Keratinocyte (primary cell): Measurements from ENCODE around the gene TEX22. TPM values are rescaled to one million over a fixed set of nuclear protein-coding genes. Genes with fewer than 3 reads are reported as not detected.

Experiments
- DNase-seq: peaks from one replicate; pipeline ENCODE4 v3.0.0-alpha.2; 2011; ENCODE audit warnings: low read depth, missing footprints, low spot score
- FAIRE-seq: peaks from 2 replicates; lab custom pipeline; 2011; peaks lifted over from hg19 to GRCh38; lab: Jason Lieb, UNC
- H2AFZ ChIP-seq: 2 replicates; pipeline ENCODE4 v1.6.0; 2012; ENCODE audit warnings: low read length, control low read depth, inconsistent platforms; ENCODE audit not compliant: control insufficient read depth
- H3K27ac ChIP-seq: 2 replicates; pipeline ENCODE4 v1.5.1; 2011; ENCODE audit warnings: low read length; ENCODE audit not compliant: control insufficient read depth, insufficient read depth
- H3K27me3 ChIP-seq: 3 replicates; pipeline ENCODE4 v1.6.0; 2011; ENCODE audit warnings: low read length; ENCODE audit not compliant: control insufficient read depth, insufficient read depth; ENCODE audit errors: extremely low read depth
- H3K36me3 ChIP-seq, 2 experiments: 2 replicates in 1 of 2; 3 replicates in 1 of 2; pipeline ENCODE4 v1.5.1; 2011; ENCODE audit warnings: low read length in 2 of 2, mild to moderate bottlenecking in 1 of 2; ENCODE audit not compliant: control insufficient read depth in 2 of 2, insufficient read depth in 2 of 2; ENCODE audit errors: extremely low read depth in 1 of 2
- H3K4me1 ChIP-seq: 3 replicates; pipeline ENCODE4 v1.5.1; 2011; ENCODE audit warnings: low read length; ENCODE audit not compliant: control insufficient read depth, insufficient read depth; ENCODE audit errors: extremely low read depth
- H3K4me2 ChIP-seq: 3 replicates; pipeline ENCODE4 v1.6.0; 2011; ENCODE audit warnings: low read depth, low read length; ENCODE audit not compliant: control insufficient read depth, insufficient read depth; ENCODE audit errors: extremely low read depth
- H3K4me3 ChIP-seq, 3 experiments: fragments of 200-600 bp in 1 of 3; sonication (generic) in 1 of 3; 2 replicates in 2 of 3; 3 replicates in 1 of 3; pipeline ENCODE4 v1.5.1; 2011 to 2016; ENCODE audit warnings: low read length in 3 of 3, mild to moderate bottlenecking in 3 of 3, control low read depth in 2 of 3, inconsistent platforms in 1 of 3, low read depth in 1 of 3, mixed read lengths in 1 of 3, mixed run types in 1 of 3, moderate library complexity in 1 of 3; ENCODE audit not compliant: control insufficient read depth in 2 of 3, insufficient read depth in 2 of 3; ENCODE audit errors: extremely low read depth in 1 of 3
- H3K79me2 ChIP-seq: 2 replicates; pipeline ENCODE4 v1.6.0; 2012; ENCODE audit warnings: low read length; ENCODE audit not compliant: control insufficient read depth, insufficient read depth
- H3K9ac ChIP-seq: 3 replicates; pipeline ENCODE4 v1.6.0; 2011; ENCODE audit warnings: low read length; ENCODE audit not compliant: control insufficient read depth, insufficient read depth; ENCODE audit errors: extremely low read depth
- H3K9me1 ChIP-seq: 3 replicates; pipeline ENCODE4 v1.6.0; 2011; ENCODE audit warnings: low read length; ENCODE audit not compliant: control insufficient read depth, insufficient read depth; ENCODE audit errors: extremely low read depth
- H3K9me3 ChIP-seq: 2 replicates; pipeline ENCODE4 v1.5.1; 2012; ENCODE audit warnings: low read depth, low read length; ENCODE audit not compliant: control insufficient read depth
- H4K20me1 ChIP-seq: 3 replicates; pipeline ENCODE4 v1.6.0; 2011; ENCODE audit warnings: low read length; ENCODE audit not compliant: control insufficient read depth, insufficient read depth; ENCODE audit errors: extremely low read depth
- EZH2 ChIP-seq: IDR thresholded peaks from one replicate; pipeline ENCODE4 v1.6.1; 2012; ENCODE audit warnings: inconsistent platforms, mild to moderate bottlenecking, low read length, moderate library complexity
- dilution Hi-C: fragments of 300-500 bp; cut with MboI; formaldehyde crosslinking; loops from one replicate; pipeline ENCODE4 v1.7.0; 2020; ENCODE audit warnings: low sequenced_read_pairs; ENCODE audit not compliant: extremely low pct_ligation_motif_present
- polyA plus RNA-seq, 5 experiments: library from polyadenylated mRNA; depleted of rRNA in 3 of 5; stranded (reverse) in 3 of 5; stranded (forward) in 1 of 5; unstranded in 1 of 5; fragments of >200 nt; gene quantifications; 1 replicate in 1 of 5; 2 replicates in 3 of 5; 3 replicates in 1 of 5; pipeline versions ENCODE4 v1.2.1 to v1.2.3, GENCODE V29; 2011 to 2012; ENCODE audit warnings: missing spikeins in 2 of 5, low read depth in 1 of 5, low replicate concordance in 1 of 5
- TF ChIP-seq, protein P1 (sequence below), 3 experiments: IDR thresholded peaks in 1 of 3; conservative IDR thresholded peaks in 1 of 3; optimal IDR thresholded peaks in 1 of 3; 2 replicates in 2 of 3; 3 replicates in 1 of 3; pipeline versions ENCODE3 to v1.5.1; 2011; ENCODE audit warnings: low read length in 3 of 3, mild to moderate bottlenecking in 3 of 3, moderate library complexity in 2 of 3, control low read depth in 1 of 3, inconsistent platforms in 1 of 3; ENCODE audit not compliant: insufficient read depth in 2 of 3; ENCODE audit errors: extremely low read depth in 1 of 3

TEX22 gene
- polyA plus RNA-seq, 1 donor (not counting 4 experiments of a cell fraction or from before 2014, with no cell fraction given), result 0.03 TPM

DNA sequence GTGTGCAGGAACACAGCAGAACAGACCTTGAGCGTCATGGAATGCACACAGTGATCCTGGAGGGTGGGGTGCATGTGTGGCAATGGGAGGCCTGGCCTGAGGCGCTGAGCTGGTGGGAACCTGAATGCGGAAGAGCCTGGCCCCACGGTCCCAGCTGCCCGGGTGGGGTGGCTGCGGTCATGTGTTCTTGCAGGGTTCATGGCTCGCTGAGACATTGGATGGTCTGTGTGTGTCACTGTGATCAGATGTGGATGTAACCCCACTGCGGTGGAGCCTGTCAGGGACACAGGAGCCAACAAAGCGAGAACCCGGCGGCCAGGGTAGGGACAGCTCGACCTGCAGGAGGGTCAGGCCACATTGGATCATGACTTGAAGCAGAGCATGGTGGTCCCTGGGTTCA lies 44.5 kb downstream of the TEX22 start:
- no peaks in the 10 kb centered on the region for H3K9me1 ChIP-seq
- no peaks in the 10 kb centered on the region for H3K27me3 ChIP-seq
- no peaks in the 10 kb centered on the region for H3K4me1 ChIP-seq
- no peak for FAIRE-seq
- H3K9ac ChIP-seq, result no peak overlapping the region
- H3K79me2 ChIP-seq, result peaks cover 35% of the 10 kb centered on the region
- dilution Hi-C loops, result no loop called here
- peaks cover 15% of the 10 kb centered on the region for H4K20me1 ChIP-seq
- H2AFZ ChIP-seq, result no peak overlapping the region
- no peak for DNase-seq
- H3K27ac ChIP-seq, result no peak overlapping the region
- H3K4me2 ChIP-seq, result no peak overlapping the region
- H3K36me3 ChIP-seq, result peaks cover 13 to 28% of the 10 kb centered on the region in 2 experiments
- TF ChIP-seq, protein P1, sequence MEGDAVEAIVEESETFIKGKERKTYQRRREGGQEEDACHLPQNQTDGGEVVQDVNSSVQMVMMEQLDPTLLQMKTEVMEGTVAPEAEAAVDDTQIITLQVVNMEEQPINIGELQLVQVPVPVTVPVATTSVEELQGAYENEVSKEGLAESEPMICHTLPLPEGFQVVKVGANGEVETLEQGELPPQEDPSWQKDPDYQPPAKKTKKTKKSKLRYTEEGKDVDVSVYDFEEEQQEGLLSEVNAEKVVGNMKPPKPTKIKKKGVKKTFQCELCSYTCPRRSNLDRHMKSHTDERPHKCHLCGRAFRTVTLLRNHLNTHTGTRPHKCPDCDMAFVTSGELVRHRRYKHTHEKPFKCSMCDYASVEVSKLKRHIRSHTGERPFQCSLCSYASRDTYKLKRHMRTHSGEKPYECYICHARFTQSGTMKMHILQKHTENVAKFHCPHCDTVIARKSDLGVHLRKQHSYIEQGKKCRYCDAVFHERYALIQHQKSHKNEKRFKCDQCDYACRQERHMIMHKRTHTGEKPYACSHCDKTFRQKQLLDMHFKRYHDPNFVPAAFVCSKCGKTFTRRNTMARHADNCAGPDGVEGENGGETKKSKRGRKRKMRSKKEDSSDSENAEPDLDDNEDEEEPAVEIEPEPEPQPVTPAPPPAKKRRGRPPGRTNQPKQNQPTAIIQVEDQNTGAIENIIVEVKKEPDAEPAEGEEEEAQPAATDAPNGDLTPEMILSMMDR (optimal IDR thresholded peaks at IDR 0.05 in 1 of 3, IDR thresholded peaks at IDR 0.05 in 1 of 3, conservative IDR thresholded peaks at IDR 0.05 in 1 of 3; ENCODE audit: extremely low read depth in 1 of 3, insufficient read depth in 2 of 3, low read length in 3 of 3), result no peak
- no peak for TF ChIP-seq EZH2
- no peak overlapping the region for H3K4me3 ChIP-seq
- no peaks in the 10 kb centered on the region for H3K9me3 ChIP-seq

DNA sequence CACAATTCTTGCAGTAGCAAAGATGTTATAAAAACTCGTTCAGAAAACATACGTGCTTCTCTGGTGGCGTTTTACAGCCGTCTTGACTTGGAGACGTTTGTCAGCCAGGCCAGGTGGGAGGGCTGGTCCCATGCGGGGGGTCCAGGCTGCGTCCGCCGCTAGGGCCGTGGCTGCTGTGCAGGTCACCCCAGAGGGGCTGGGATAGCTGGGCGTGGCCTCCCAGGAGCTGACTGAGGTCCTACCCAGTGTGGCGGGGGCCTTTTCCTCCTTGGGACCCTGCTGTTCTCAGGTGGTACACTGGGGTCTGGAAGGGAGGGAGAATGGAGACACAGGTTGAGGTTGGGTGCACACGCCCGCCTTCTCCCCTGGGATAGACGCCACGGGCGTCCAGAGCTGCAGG lies 46.5 kb downstream of the TEX22 start:
- Histone ChIP-seq H3K9me3 (no peaks in the 10 kb centered on the region), H3K36me3 (peaks cover 8 to 19% of the 10 kb centered on the region in 2 experiments), H4K20me1 (peaks cover 2% of the 10 kb centered on the region), H3K27ac (no peak overlapping the region), H3K27me3 (no peaks in the 10 kb centered on the region), H3K9ac (no peak overlapping the region), H3K4me1 (no peaks in the 10 kb centered on the region), H3K4me2 (no peak overlapping the region), H3K9me1 (no peaks in the 10 kb centered on the region), H2AFZ (no peak overlapping the region), H3K79me2 (peaks cover 20% of the 10 kb centered on the region), H3K4me3 (no peak overlapping the region)
- DNase-seq (no peak), FAIRE-seq (no peak)
- dilution Hi-C loops, result no loop called here
- TF ChIP-seq EZH2, result no peak
- TF ChIP-seq, protein P1 (optimal IDR thresholded peaks at IDR 0.05 in 1 of 3, IDR thresholded peaks at IDR 0.05 in 1 of 3, conservative IDR thresholded peaks at IDR 0.05 in 1 of 3; ENCODE audit: extremely low read depth in 1 of 3, insufficient read depth in 2 of 3, low read length in 3 of 3), result no peak
